ENCODE data around the gene KRTAP10-11. TPM values are rescaled to one million over a fixed set of nuclear protein-coding genes. Genes with fewer than 3 reads are reported as not detected.
A peak's percentile ranks its signal among the peaks of the same experiment; 100 is the strongest.
"Not testable (repeated sequence)": the region's sequence is repeated elsewhere in the genome, so short reads cannot be mapped to it uniquely, and the experiment has no call there.

KRTAP10-11 gene
- total RNA-seq, 1 donor from 2014 or later: not detected

DNA sequence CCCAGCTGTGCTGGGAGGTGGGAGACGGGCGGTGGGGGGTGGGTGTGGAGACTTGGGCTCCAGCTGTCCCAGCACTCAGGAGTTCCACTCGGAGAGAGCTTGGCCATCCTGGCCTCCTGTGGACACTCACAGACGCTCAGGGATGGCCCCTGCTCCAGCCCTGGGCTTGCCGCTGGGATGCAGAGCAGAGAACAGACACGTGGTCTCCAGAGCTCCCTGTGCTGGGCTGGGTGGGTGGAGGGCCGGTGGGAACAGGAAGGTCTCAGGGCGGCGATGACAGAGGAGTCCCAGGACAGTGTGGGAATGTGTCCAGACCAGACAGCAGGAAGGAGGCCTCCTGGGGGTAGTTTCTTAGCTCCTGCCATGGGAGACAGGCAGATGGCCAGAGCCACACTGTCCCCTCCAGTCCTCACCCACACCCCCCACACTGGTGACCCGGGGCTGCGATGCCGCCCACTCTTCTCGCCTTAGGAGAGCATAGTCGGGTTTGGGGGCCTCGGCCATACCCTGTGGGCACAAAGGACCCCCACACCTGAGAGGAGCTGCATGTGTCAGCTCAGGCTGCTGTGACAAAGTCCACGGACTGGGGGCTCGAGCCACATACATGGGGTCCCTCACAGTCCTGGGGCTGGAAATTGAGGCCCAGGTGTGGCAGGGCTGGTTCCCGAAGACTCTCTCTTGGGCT lies 17.4 kb upstream of the KRTAP10-11 start:
- TF ChIP-seq, protein P1, sequence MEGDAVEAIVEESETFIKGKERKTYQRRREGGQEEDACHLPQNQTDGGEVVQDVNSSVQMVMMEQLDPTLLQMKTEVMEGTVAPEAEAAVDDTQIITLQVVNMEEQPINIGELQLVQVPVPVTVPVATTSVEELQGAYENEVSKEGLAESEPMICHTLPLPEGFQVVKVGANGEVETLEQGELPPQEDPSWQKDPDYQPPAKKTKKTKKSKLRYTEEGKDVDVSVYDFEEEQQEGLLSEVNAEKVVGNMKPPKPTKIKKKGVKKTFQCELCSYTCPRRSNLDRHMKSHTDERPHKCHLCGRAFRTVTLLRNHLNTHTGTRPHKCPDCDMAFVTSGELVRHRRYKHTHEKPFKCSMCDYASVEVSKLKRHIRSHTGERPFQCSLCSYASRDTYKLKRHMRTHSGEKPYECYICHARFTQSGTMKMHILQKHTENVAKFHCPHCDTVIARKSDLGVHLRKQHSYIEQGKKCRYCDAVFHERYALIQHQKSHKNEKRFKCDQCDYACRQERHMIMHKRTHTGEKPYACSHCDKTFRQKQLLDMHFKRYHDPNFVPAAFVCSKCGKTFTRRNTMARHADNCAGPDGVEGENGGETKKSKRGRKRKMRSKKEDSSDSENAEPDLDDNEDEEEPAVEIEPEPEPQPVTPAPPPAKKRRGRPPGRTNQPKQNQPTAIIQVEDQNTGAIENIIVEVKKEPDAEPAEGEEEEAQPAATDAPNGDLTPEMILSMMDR (IDR thresholded peaks at IDR 0.05): no peak
- H3K4me1 ChIP-seq: no peaks in the 10 kb centered on the region
- intact Hi-C loops (cut with DNase I): no loop called here
- no peaks in the 10 kb centered on the region for H3K27me3 ChIP-seq
- peaks cover 12% of the 10 kb centered on the region for H3K9me3 ChIP-seq
- no peak overlapping the region for H3K27ac ChIP-seq
- no peak overlapping the region for H3K4me3 ChIP-seq
- ATAC-seq (peak; percentile 33), DNase-seq (no peak)
- no peaks in the 10 kb centered on the region for H3K36me3 ChIP-seq

DNA sequence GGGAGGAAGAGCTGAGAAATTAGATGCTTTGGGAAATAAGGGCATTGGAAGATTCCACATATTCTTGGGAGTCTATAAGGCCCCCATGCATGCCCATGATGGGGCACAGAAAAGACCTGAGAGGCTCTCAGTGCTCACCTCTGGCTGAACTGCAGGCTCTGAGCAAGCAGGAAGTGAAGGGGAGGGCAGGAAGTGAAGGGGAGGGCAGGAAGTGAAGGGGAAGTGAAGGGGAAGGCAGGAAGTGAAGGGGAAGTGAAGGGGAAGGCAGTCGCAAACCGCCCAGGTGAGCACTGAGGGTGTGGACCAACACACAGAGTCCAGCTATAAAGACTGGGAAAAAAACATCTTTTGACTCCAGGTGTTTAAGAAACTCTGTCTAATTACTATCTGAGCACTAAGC lies 15.8 kb upstream of the KRTAP10-11 start:
- Histone ChIP-seq H3K4me3 (no peak overlapping the region), H3K9me3 (peaks cover 8% of the 10 kb centered on the region), H3K36me3 (no peaks in the 10 kb centered on the region), H3K27ac (no peak overlapping the region), H3K27me3 (no peaks in the 10 kb centered on the region), H3K4me1 (no peaks in the 10 kb centered on the region)
- intact Hi-C loops (cut with DNase I): no loop called here
- TF ChIP-seq, protein P1 (IDR thresholded peaks at IDR 0.05): no peak
- DNase-seq (no peak), ATAC-seq (no peak)

DNA sequence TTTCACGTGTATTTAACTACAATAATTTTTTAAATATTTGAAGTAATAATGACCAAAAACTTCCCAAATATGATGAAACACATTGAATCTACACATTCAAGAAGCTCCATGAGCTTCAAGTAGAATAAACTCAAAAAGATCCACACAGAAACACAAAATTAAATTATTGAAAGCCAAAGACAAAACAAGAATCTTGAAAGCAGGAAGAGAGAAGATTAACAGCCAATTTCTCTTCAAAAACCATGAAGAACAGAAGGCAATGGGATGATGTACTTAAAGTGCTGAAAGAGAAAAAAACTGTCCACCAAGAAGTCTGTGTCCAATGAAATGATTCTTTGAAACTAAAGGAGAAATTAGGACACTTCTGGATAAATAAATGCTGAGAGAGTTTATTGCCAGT lies 14.1 kb upstream of the KRTAP10-11 start:
- TF ChIP-seq, protein P1 (IDR thresholded peaks at IDR 0.05): no peak
- ATAC-seq (no peak), DNase-seq (no peak)
- no peaks in the 10 kb centered on the region for H3K4me1 ChIP-seq
- no peaks in the 10 kb centered on the region for H3K27me3 ChIP-seq
- H3K4me3 ChIP-seq: no peak overlapping the region
- no peaks in the 10 kb centered on the region for H3K36me3 ChIP-seq
- H3K27ac ChIP-seq: no peak overlapping the region
- H3K9me3 ChIP-seq: peaks cover 8% of the 10 kb centered on the region
- intact Hi-C loops (cut with DNase I): no loop called here

DNA sequence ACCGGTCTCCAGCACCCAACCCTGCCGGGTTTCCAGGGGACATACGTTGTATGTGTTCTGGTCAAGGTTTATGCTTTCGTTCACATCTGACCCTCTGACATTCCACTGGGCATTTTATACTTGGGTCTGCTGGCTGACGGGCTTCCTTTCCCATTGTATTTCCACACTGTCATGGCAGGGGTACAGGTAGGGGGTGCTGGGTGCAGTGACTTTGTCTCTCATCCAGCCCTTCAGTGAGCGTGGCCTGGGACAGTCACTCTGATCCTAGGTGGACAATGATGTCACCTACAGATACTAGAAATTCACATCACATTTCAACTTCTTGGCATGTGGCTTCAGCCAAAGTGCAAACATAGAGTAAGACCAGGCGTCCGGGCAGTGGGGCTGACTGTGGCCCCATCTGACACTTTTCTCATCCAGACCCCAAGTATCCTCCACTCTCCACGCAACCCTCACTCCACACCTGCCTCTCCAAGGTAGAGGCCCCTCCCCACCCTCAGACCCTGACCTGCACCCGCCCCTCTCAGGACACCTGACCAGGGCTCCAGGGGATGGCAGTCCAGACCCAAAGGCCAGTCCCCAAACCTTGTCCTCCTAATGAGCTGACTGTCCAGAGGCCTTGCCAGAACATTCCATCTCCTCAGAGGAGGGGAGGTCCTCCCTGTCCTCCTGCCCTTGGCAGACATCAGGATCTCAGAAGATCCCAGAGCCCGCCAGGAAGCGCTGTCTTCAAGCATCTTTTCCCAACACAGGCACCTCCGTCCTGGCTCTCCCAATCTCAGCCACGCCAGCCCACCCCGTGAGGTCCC lies 9.8 kb upstream of the KRTAP10-11 start:
- no peak for DNase-seq

DNA sequence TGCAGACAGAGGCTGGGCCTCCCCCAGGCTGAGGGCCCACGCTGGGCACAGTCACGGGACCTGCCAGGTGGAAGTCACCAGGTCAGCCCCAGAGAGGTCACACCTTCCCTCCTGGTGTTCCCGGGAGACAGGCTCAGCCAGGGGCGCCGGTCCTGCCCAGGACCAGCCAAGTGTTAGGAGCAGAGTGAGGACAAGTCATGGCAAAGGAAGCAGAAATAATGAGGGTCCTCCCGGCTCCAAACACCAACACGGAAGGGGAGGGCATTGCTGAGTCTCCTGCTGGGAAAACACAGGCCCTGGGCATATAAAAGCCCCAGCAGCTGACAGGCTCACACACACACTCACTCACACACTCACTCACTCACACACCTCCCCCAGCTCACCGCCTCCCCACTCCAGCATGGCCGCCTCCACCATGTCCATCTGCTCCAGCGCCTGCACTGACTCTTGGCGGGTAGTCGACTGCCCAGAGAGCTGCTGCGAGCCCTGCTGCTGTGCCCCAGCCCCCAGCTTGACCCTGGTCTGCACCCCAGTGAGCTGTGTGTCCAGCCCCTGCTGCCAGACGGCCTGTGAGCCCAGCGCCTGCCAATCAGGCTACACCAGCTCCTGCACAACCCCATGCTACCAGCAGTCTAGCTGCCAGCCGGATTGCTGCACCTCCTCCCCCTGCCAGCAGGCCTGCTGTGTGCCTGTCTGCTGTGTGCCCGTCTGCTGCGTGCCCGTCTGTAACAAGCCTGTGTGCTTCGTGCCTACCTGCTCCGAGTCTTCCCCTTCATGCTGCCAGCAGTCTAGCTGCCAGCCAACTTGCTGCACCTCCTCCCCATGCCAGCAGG lies 9.0 kb upstream of the KRTAP10-11 start, which contains the start of gene KRTAP10-10:
Gene KRTAP10-10, plus strand, starts transcription at position 339 of the 833 bp plus-strand sequence. Its CDS starts 62 bp downstream, at position 401.
- no peak within 1 kb of the TSS for H3K4me3 ChIP-seq
- ATAC-seq (peak; percentile 21), DNase-seq (no peak)
- no peak within 1 kb of the TSS for H3K27ac ChIP-seq
- no peaks in the 10 kb centered on the region for H3K9me3 ChIP-seq
- no peaks in the 10 kb centered on the region for H3K36me3 ChIP-seq
- H3K27me3 ChIP-seq: no peaks in the 10 kb centered on the region
- intact Hi-C loops (cut with DNase I): no loop called here
- H3K4me1 ChIP-seq: no peaks in the 10 kb centered on the region
- TF ChIP-seq, protein P1 (IDR thresholded peaks at IDR 0.05): no peak

More for the DNA sequence above, 9.8 kb upstream of the KRTAP10-11 start:
- H3K36me3 ChIP-seq: no peaks in the 10 kb centered on the region
- no peak overlapping the region for H3K4me3 ChIP-seq
- peak; percentile 13 for ATAC-seq
- no peaks in the 10 kb centered on the region for H3K27me3 ChIP-seq
- peaks cover 2% of the 10 kb centered on the region for H3K9me3 ChIP-seq
- no peaks in the 10 kb centered on the region for H3K4me1 ChIP-seq
- intact Hi-C loops (cut with DNase I): no loop called here
- no peak overlapping the region for H3K27ac ChIP-seq
- TF ChIP-seq, protein P1 (IDR thresholded peaks at IDR 0.05): no peak

DNA sequence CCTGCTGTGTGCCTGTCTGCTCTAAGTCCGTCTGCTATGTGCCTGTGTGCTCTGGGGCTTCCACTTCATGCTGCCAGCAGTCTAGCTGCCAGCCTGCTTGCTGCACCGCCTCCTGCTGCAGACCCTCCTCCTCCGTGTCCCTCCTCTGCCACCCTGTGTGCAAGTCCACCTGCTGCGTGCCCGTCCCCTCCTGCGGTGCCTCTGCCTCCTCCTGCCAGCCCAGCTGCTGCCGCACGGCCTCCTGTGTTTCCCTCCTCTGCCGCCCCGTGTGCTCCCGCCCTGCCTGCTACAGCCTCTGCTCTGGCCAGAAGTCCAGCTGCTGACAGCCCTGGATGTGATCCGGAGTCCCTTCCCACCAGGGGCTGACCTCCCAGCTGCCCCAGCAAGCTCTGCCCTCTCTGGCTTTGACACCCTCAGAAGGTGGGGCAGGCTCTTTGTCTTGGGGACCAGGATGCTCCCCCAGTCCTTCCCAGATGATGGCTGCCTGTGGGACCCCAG lies 8.3 kb upstream of the KRTAP10-11 start:
- ATAC-seq: peak; percentile 8
- intact Hi-C loops (cut with DNase I); H3K36me3 ChIP-seq; H3K4me3 ChIP-seq; H3K4me1 ChIP-seq; H3K27me3 ChIP-seq; H3K27ac ChIP-seq; DNase-seq; H3K9me3 ChIP-seq: not testable (repeated sequence)

DNA sequence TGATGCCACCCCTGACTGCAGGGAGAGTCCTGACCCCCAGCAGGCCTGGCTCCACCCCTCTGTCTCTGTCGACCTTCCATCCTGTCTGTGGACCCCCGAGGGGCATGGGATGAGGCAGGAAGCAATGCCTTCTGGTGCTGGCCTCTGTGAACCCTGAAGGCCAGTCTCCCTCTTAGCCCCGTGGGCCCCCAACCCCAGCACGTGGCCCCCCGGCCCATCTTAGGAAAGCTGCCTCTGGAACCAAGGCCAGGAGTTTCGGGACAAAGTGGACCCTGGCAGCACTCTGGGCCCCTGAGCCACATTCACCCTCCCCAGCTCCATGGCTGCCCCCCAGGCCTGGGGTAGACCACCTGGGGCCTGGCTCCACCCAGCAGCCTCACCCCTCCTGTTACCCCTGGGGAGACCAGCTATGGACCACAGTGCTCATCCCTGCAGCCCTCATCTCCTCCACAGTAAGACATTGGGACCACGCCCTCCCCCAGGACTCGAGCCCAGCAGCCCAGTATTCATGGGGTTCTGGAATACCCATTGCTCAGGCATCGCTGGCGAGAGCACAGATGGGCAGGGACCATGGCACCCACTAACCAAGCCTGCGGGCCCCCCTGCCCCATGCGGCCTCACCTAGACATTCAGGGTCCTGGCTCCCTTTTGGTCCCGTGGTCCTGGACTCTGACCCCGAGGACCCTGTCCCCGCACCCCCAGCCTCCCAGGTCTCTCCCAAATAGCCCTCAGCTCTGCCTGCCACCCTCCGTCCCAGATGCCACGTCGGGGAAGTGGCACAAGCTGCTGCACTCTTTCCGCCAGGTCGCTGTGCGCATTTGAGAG lies 7.5 kb upstream of the KRTAP10-11 start:
- H3K9me3 ChIP-seq: not testable (repeated sequence)

More for the DNA sequence above, 7.5 kb upstream of the KRTAP10-11 start:
- H3K27me3 ChIP-seq; H3K4me3 ChIP-seq; DNase-seq; H3K4me1 ChIP-seq; H3K27ac ChIP-seq; intact Hi-C loops (cut with DNase I); H3K36me3 ChIP-seq: not testable (repeated sequence)
- peak; percentile 19 for ATAC-seq

Data from upper lobe of right lung (tissue), 1 donor.